Epidermal melanocyte (primary cell): ENCODE results near the gene MLLT10.
"Not testable (repeated sequence)": the region's sequence is repeated elsewhere in the genome, so short reads cannot be mapped to it uniquely, and the experiment has no call there.

ENCODE experiments used
- DNase-seq: peaks from one replicate; pipeline ENCODE4 v3.0.0; 2011; ENCODE audit warnings: low spot score; ENCODE audit not compliant: insufficient read length

The MLLT10 gene

GRCh38 chr10:21694631-21695030 is 160.6 kb downstream of the MLLT10 start:
- no peak for DNase-seq

GRCh38 chr10:21696302-21696701 is 162.3 kb downstream of the MLLT10 start:
- DNase-seq = no peak

- DNase-seq = no peak
These were observed 165.5 kb downstream of the MLLT10 start for GRCh38 chr10:21699575-21699974.

GRCh38 chr10:21700474-21700873 is 166.4 kb downstream of the MLLT10 start:
- DNase-seq = no peak

GRCh38 chr10:21702633-21703111 is 168.6 kb downstream of the MLLT10 start:
- DNase-seq = no peak

- DNase-seq = no peak
These were observed 171.3 kb downstream of the MLLT10 start for GRCh38 chr10:21705142-21705827.

DNA sequence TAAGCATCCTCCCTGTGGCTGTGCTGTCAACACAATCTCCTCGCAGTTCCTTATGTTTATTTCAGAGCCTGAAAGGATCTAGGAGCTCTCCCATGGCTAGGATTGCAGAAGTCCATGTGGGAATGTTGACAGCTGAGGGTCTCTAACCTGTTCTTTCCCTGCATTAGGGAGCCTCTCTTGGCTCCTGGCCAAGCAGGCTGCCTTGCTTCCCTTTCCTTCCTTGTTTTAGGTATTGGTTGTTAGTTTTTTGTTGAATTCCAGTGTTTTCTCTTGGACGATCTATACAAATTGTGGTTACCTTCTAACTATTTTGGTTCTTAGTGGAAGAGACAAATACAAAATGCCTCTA is 171.8 kb downstream of the MLLT10 start:
- no peak for DNase-seq

- DNase-seq = no peak
These were observed 173.5 kb downstream of the MLLT10 start for GRCh38 chr10:21707498-21707897.

- DNase-seq = no peak
These were observed 178.9 kb downstream of the MLLT10 start for GRCh38 chr10:21712975-21713374.

GRCh38 chr10:21715531-21716195 is 181.6 kb downstream of the MLLT10 start:
- peak; percentile 63 for DNase-seq

- DNase-seq = not testable (repeated sequence)
These were observed 183.5 kb downstream of the MLLT10 start for GRCh38 chr10:21717437-21718054.

DNA sequence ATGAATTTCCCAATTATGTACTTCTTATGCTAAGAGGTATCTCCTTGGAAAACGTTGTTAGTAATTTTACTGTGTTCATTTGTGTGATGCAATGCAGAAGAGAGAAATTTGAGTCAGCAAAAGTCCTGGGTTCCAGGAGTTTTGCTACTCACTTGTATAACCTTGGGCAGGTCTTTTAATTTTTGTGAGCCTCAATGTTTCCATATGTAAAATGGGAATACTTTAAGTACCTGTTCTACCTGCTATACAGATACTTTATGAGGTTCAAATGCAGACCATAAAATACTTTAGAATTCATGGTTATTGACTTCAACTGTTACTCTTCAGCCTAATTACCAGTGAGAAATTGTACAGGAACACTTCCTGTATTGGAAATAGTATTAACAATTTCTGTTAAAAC is 185.5 kb downstream of the MLLT10 start:
- DNase-seq = no peak

DNA sequence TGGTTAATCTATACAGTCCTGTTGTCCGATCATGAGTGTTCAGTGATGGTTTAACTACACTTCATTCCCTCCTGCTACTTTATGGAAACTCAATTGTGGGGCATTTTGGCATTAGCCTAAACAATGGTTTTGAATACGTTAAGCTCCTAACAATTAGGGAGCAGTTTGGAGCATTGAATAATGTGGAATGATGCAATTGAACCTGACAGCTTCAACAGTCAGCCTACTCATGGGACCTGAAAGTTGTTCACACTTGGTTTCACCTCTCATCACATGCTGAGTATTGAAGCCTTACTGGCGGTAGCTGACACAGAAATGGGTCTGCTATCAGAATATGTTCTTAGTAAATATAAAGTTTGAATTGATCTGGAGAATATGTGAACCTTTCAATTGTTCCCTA is 186.1 kb downstream of the MLLT10 start:
- no peak for DNase-seq

GRCh38 chr10:21721000-21721665 is 187.1 kb downstream of the MLLT10 start:
- no peak for DNase-seq

- DNase-seq = no peak
These were observed 188.2 kb downstream of the MLLT10 start for GRCh38 chr10:21722209-21722608.

DNA sequence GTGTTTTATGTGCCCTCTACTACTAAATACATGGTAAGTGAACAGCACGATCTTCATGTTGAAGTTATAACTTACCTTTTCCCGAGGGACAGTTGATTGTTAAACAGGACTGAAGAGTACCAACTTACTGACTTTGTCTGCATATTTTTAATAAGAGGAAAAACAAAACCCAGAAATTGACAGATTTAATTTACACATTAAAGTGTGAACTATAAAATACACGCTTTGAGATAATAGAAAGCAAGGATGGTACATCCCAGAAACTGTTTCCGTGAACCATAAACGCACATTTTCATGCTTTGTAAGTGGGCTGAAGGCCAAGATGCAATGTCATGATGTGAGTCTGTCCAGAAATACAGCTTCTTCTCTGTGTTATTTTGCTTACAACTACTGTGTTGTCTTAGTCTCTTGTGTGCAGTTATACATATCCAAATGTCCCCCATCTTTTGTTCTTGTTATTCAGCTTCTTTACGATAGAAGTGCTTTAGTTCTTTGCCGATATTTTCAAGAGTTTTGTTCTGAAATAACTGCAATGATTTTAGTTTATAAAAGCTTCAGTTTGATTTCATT is 190.1 kb downstream of the MLLT10 start:
- no peak for DNase-seq

- peak; percentile 92 for DNase-seq
These were observed 190.8 kb downstream of the MLLT10 start for GRCh38 chr10:21724687-21725367.

DNA sequence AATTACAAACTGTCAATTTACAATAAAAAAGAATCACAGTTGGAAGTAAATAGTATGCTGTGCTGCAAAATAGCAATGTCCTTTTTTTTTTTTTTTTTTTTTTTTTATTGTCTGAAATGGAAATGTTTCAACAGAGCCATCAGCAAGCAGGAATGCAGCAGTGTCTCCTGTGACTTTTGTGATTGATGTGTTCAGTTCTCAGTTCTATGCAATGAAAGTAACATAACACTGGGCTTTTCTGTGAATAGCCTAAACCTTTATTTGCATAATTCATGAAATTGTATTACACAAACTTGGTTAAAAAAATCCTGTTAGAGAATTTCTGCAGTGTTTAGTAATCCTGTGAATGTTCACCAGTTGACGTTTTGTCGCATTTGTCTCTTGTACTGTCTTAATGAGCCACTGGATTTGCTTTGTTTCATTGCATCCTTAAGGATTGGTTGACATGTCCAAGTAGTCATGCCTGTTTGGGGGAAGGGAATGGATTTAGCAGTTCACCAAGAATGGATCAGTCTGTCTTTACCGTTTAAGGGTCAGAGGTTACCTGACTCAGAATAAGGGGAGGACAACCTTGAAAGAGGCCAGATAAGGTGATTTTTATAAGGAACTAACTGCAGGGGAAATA is 192.7 kb downstream of the MLLT10 start:
- DNase-seq = no peak

GRCh38 chr10:21727452-21728168 is 193.6 kb downstream of the MLLT10 start:
- no peak for DNase-seq

DNA sequence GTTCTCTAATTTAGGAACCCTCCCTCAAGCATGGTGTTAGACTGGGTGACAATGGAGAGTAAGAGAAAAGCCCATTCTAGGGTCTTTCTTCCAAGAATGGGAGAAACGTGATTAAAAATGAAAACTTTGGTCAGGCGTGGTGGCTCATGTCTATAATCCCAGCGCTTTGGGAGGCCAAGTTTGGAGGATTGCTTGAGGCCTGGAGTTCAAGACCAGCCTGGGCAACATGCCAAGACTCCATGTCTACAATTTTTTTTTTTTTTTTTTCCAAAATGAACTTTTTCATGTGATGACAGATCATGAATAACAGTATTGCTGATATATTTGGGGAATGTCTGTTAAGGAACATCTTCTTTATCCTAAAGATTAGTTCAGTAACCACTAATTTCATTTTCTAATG is 194.6 kb downstream of the MLLT10 start:
- DNase-seq = no peak
